Ishikawa (cell line): ENCODE data around the gene RECQL5.

Source experiments
- CEBPB ChIP-seq: IDR thresholded peaks from 2 replicates; pipeline ENCODE4 v1.6.1; 2012
- EGR1 ChIP-seq: IDR thresholded peaks from 2 replicates; pipeline ENCODE4 v1.6.1; 2012
- EP300 ChIP-seq: IDR thresholded peaks from 2 replicates; pipeline ENCODE4 v1.6.1; 2012; ENCODE audit warnings: borderline replicate concordance
- MAX ChIP-seq: IDR thresholded peaks from 2 replicates; pipeline ENCODE4 v1.6.1; 2012
- RAD21 ChIP-seq: IDR thresholded peaks from 2 replicates; pipeline ENCODE4 v1.6.1; 2012; ENCODE audit warnings: low read depth
- TAF1 ChIP-seq: IDR thresholded peaks from 2 replicates; pipeline ENCODE4 v1.6.1; 2012; ENCODE audit warnings: low read depth, mild to moderate bottlenecking
- TF ChIP-seq, protein P1 (sequence below): IDR thresholded peaks from 2 replicates; pipeline ENCODE4 v1.6.1; 2012; ENCODE audit warnings: low read depth, mild to moderate bottlenecking

DNA sequence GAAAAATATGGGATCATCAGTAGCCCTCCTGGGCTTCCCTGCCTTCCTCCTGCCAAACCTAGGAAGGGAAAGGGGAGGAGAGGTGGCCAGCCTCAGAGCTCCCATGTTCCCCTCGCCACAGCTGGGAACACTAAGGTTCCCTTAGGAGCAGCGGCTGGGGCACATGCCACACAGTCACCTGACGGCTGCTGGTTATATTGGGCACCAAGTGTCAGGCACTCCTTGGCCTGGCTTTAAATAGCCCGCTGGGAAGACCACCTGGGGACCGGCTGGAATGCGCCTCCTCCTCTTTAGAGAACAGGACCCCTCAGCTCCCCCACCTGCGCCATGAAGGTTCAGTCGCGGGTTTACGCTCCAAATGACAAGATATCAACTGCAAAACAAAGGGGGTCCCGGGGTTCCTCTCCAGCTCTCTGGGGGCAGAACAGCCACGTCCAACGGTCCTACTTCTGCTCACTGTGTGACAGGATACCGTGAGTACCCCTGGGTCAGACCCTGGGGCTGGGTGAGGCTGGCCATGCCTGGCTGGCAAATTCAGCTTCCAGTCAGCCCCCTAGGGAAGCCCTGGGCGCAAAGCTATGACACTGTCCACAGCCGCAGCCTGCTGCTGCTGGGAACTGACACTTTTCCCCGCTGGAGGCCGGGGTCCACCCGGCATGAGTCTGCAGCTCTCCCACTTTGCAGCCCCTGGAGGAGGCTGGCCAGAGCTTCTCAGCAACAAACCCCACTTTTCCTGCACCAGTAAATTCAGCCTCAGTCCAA, 30.4 kb downstream of the RECQL5 start:
- TF ChIP-seq, protein P1, sequence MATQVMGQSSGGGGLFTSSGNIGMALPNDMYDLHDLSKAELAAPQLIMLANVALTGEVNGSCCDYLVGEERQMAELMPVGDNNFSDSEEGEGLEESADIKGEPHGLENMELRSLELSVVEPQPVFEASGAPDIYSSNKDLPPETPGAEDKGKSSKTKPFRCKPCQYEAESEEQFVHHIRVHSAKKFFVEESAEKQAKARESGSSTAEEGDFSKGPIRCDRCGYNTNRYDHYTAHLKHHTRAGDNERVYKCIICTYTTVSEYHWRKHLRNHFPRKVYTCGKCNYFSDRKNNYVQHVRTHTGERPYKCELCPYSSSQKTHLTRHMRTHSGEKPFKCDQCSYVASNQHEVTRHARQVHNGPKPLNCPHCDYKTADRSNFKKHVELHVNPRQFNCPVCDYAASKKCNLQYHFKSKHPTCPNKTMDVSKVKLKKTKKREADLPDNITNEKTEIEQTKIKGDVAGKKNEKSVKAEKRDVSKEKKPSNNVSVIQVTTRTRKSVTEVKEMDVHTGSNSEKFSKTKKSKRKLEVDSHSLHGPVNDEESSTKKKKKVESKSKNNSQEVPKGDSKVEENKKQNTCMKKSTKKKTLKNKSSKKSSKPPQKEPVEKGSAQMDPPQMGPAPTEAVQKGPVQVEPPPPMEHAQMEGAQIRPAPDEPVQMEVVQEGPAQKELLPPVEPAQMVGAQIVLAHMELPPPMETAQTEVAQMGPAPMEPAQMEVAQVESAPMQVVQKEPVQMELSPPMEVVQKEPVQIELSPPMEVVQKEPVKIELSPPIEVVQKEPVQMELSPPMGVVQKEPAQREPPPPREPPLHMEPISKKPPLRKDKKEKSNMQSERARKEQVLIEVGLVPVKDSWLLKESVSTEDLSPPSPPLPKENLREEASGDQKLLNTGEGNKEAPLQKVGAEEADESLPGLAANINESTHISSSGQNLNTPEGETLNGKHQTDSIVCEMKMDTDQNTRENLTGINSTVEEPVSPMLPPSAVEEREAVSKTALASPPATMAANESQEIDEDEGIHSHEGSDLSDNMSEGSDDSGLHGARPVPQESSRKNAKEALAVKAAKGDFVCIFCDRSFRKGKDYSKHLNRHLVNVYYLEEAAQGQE: no peak
- TF ChIP-seq RAD21 (no peak), EGR1 (no peak), MAX (no peak), EP300 (no peak), CEBPB (no peak), TAF1 (no peak)
